ENCODE measurements around the gene KIF26A. TPM values are rescaled to one million over a fixed set of nuclear protein-coding genes. Genes with fewer than 3 reads are reported as not detected.

KIF26A gene
- total RNA-seq, 4 donors from 2014 or later = 4.6 to 7.2 (median 5.6) TPM

DNA sequence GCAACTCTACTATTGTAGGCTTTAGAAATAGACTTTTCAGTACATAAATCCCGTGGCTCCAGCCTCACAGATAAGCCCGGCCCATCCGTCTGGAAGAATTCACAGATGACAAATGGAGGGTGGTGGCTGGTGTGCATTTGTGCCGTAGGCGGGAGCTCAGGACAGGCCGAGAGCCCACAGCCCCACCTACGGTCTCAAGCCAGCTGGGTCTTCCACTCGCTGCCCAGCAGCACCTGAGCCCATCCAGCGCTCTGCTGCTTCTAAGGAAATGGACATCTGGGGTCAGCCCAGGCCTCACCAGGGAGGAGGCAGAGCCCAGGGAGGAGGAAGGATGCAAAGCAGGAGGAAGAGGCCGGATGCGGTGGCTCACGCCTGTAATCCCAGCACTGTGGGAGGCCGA lies 72.8 kb downstream of the KIF26A start:
- TF ChIP-seq POLR2AphosphoS5 (IDR thresholded peaks at IDR 0.05) (no peak), POLR2A (IDR thresholded peaks at IDR 0.05; ENCODE audit: low read depth) (no peak), EP300 (IDR thresholded peaks at IDR 0.05) (no peak)
- TF ChIP-seq, protein P1, sequence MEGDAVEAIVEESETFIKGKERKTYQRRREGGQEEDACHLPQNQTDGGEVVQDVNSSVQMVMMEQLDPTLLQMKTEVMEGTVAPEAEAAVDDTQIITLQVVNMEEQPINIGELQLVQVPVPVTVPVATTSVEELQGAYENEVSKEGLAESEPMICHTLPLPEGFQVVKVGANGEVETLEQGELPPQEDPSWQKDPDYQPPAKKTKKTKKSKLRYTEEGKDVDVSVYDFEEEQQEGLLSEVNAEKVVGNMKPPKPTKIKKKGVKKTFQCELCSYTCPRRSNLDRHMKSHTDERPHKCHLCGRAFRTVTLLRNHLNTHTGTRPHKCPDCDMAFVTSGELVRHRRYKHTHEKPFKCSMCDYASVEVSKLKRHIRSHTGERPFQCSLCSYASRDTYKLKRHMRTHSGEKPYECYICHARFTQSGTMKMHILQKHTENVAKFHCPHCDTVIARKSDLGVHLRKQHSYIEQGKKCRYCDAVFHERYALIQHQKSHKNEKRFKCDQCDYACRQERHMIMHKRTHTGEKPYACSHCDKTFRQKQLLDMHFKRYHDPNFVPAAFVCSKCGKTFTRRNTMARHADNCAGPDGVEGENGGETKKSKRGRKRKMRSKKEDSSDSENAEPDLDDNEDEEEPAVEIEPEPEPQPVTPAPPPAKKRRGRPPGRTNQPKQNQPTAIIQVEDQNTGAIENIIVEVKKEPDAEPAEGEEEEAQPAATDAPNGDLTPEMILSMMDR (IDR thresholded peaks at IDR 0.05) = no peak
- Histone ChIP-seq H3K9me3 (no peaks in the 10 kb centered on the region), H3K27me3 (peaks cover 0 to 68% (median 0%) of the 10 kb centered on the region in 4 donors), H3K4me1 (no peaks in the 10 kb centered on the region), H3K27ac (replicated peaks in 1 of 4) (no peak overlapping the region), H3K4me3 (no peak overlapping the region), H3K36me3 (no peaks in the 10 kb centered on the region)
- WGBS = 80% methylated on average over 8 of the region's 13 CpGs
- no peak for DNase-seq (ENCODE audit: extremely low spot score)
- intact Hi-C loops (cut with DNase I) = no loop called here

DNA sequence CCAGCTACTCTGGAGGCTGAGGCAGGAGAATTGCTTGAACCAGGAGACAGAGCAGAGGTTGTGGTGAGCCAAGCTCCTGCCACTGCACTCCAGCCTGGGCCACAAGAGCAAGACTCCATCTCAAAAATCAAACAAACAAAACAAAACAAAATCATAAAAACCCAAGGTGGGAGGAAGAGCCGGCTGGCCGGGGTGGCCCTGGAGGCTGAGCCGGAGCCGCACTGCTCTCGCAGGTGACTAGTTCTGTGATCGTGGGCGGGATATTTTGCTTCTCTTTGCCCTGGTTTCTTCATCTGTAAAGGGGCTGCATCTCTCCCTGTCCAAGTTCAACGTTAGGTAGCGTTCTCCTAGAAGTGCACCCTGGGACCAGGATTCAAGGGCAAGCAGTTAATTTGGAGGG lies 73.4 kb downstream of the KIF26A start:
- Histone ChIP-seq H3K4me1 (no peaks in the 10 kb centered on the region), H3K4me3 (no peak overlapping the region), H3K9me3 (no peaks in the 10 kb centered on the region), H3K27ac (replicated peaks in 1 of 4) (no peak overlapping the region), H3K27me3 (peaks cover 0 to 65% (median 0%) of the 10 kb centered on the region in 4 donors), H3K36me3 (no peaks in the 10 kb centered on the region)
- DNase-seq (ENCODE audit: extremely low spot score) = no peak
- WGBS = 95% methylated on average over 9 of the region's 9 CpGs
- TF ChIP-seq POLR2AphosphoS5 (IDR thresholded peaks at IDR 0.05) = no peak
- TF ChIP-seq, protein P1 (IDR thresholded peaks at IDR 0.05) = no peak
- no peak for TF ChIP-seq POLR2A (IDR thresholded peaks at IDR 0.05; ENCODE audit: low read depth)
- TF ChIP-seq EP300 (IDR thresholded peaks at IDR 0.05) = no peak
- intact Hi-C loops (cut with DNase I) = no loop called here

DNA sequence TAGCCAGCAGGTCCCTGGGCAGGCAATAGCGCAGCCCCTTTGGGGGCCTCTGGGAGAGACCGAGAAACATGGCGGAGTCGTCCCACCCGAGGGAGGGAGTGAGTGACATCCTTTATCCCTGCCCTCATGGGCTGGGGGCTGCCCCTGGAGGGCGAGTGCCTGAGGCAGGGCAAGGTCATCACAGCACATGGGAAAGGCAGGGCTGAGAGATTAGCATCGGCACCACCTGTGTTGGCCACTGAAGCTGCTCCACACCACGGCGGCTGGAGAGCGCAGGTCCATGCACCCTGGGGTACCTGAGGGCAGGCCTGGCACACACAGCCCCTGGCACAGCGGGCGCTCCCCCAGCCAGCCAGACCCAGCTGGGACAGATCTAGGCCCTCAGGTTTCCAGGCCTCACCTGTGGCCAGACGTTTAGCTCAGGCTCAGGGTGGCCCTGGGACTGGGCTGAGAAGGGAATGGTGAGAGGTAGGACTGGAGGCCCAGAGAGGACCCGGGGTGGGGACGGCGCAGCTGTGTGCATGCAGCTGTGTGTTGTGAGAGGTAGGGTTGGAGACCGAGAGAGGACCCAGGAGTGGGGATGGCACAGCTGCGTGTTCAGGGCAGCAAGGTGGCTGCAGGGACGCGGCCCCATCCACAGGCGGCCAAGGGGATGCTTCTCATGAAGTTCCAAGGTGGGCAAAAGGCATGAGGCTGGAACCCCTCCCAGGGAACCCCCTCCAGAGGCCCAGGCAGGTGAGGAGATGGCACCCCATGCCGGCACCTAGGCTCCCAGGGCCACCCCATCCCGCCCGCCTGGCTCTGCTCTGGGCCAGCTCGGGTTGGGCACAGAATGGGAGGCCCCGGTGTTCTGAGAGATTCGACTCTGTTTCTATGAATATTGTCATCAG lies 74.1 kb downstream of the KIF26A start:
- Histone ChIP-seq H3K27ac (replicated peaks in 1 of 4) (no peak overlapping the region), H3K4me1 (no peaks in the 10 kb centered on the region), H3K4me3 (no peak overlapping the region), H3K27me3 (peaks cover 0 to 58% (median 0%) of the 10 kb centered on the region in 4 donors), H3K36me3 (no peaks in the 10 kb centered on the region), H3K9me3 (no peaks in the 10 kb centered on the region)
- TF ChIP-seq EP300 (IDR thresholded peaks at IDR 0.05) (no peak), POLR2A (IDR thresholded peaks at IDR 0.05; ENCODE audit: low read depth) (no peak), POLR2AphosphoS5 (IDR thresholded peaks at IDR 0.05) (no peak)
- TF ChIP-seq, protein P1 (IDR thresholded peaks at IDR 0.05) = no peak
- intact Hi-C loops (cut with DNase I) = no loop called here
- 89% methylated on average over 16 of the region's 27 CpGs for WGBS
- DNase-seq (ENCODE audit: extremely low spot score) = no peak

DNA sequence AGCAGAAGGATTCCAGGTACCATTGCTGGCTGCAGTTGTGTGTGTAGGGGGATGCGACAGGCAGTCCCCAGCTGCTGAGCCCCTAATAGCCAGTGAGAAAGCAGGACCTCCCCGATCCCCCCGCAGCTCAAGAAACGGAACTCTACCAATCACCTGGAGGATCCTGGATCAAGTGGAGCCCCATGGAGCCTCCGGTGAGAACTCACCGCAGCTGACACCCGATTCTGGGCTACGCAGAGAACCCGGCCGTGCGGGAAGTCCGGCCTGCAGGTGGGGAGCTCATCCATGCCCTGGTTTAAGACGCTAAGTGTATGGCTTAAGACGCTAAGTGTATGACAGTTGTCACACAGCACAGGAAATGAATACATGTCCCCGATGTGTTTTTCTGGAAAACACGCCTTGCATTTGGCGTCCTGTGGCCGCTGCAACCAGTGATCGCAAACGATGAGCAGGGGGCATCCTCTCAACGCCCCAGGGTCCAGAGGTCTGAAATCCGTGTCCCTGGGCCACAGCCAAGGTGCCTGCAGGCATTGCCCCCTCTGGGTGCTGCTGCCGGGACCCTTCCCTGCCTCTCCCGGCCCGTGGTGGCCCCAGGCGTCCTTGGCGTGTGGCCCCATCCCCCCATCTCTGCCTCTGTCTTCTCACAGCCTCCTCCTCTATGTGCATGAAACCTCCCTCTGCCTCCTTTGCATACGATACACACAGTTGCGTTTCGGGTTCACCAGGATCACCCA lies 75.1 kb downstream of the KIF26A start:
- Histone ChIP-seq H3K4me3 (no peak overlapping the region), H3K4me1 (no peaks in the 10 kb centered on the region), H3K27me3 (peaks cover 0 to 55% (median 0%) of the 10 kb centered on the region in 4 donors), H3K9me3 (no peaks in the 10 kb centered on the region), H3K27ac (replicated peaks in 1 of 4) (no peak overlapping the region), H3K36me3 (no peaks in the 10 kb centered on the region)
- intact Hi-C loops (cut with DNase I) = no loop called here
- no peak for DNase-seq (ENCODE audit: extremely low spot score)
- WGBS = 91% methylated on average over 23 of the region's 30 CpGs
- TF ChIP-seq POLR2AphosphoS5 (IDR thresholded peaks at IDR 0.05) = no peak
- TF ChIP-seq, protein P1 (IDR thresholded peaks at IDR 0.05) = no peak
- no peak for TF ChIP-seq POLR2A (IDR thresholded peaks at IDR 0.05; ENCODE audit: low read depth)
- no peak for TF ChIP-seq EP300 (IDR thresholded peaks at IDR 0.05)

Measured in esophagus muscularis mucosa (tissue), 4 donors.